Nephron (organoid): ENCODE measurements around the gene MYO18A.

ENCODE experiments used
- H3K27ac Mint-ChIP-seq, 3 experiments: 2 replicates each; pipeline ENCODE4 v1.8.0; 2020; ENCODE audit warnings: mixed read lengths in 3 of 3, mild to moderate bottlenecking in 2 of 3, moderate library complexity in 1 of 3
- H3K27me3 Mint-ChIP-seq: 2 replicates; pipeline ENCODE4 v1.8.0; 2021; ENCODE audit warnings: low read depth, mild to moderate bottlenecking, moderate library complexity, mixed read lengths
- H3K36me3 Mint-ChIP-seq: 2 replicates; pipeline ENCODE4 v1.8.0; 2020; ENCODE audit warnings: low read depth, mixed read lengths
- H3K4me1 Mint-ChIP-seq: 2 replicates; pipeline ENCODE4 v1.8.0; 2020; ENCODE audit warnings: mixed read lengths
- H3K4me3 Mint-ChIP-seq, 3 experiments: 2 replicates each; pipeline ENCODE4 v1.8.0; 2020; ENCODE audit warnings: mild to moderate bottlenecking in 3 of 3, mixed read lengths in 3 of 3, moderate library complexity in 2 of 3
- H3K9me3 Mint-ChIP-seq: 2 replicates; pipeline ENCODE4 v1.8.0; 2020; ENCODE audit warnings: mixed read lengths
- TF ChIP-seq, protein P1 (sequence below), 3 experiments: fragments of 200-600 bp; sonication (generic); IDR thresholded peaks; one replicate each; pipeline ENCODE4 v1.5.0; 2021; ENCODE audit warnings: antibody characterized with exemption in 3 of 3; ENCODE audit not compliant: unreplicated experiment in 3 of 3

Gene MYO18A

GRCh38 chr17:29086628-29087332 lies 93.4 kb downstream of the MYO18A start:
- Mint-ChIP-seq H3K4me3 (no peak overlapping the region), H3K27me3 (no peaks in the 10 kb centered on the region), H3K27ac (no peak overlapping the region)

DNA sequence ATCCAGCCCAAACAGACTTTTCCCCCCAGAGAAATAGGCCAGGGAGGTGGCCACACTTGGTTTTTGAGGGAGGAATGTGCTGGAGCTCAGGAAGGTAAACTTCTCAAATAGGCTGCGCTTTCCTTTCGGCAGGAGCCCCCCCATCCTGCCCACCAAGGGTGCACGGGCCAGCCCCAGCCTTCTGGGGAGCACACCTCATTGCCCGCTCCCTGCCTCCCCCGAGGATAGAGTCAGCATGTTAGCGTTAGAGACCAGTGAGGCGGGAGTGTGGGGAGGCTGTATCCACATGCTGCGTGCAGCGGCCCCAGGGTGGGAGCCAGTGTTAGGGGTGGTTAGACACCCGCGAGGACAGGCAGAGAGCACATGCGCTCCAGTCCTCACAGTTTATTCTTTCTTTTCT lies 95.0 kb downstream of the MYO18A start:
- Mint-ChIP-seq H3K36me3 (peaks cover 48% of the 10 kb centered on the region), H3K27ac (peak overlapping the region; percentile 33 to 66 (median 57)), H3K27me3 (peaks cover under 1% of the 10 kb centered on the region), H3K4me3 (no peak overlapping the region), H3K4me1 (peaks cover 26% of the 10 kb centered on the region), H3K9me3 (no peaks in the 10 kb centered on the region)
- TF ChIP-seq, protein P1, sequence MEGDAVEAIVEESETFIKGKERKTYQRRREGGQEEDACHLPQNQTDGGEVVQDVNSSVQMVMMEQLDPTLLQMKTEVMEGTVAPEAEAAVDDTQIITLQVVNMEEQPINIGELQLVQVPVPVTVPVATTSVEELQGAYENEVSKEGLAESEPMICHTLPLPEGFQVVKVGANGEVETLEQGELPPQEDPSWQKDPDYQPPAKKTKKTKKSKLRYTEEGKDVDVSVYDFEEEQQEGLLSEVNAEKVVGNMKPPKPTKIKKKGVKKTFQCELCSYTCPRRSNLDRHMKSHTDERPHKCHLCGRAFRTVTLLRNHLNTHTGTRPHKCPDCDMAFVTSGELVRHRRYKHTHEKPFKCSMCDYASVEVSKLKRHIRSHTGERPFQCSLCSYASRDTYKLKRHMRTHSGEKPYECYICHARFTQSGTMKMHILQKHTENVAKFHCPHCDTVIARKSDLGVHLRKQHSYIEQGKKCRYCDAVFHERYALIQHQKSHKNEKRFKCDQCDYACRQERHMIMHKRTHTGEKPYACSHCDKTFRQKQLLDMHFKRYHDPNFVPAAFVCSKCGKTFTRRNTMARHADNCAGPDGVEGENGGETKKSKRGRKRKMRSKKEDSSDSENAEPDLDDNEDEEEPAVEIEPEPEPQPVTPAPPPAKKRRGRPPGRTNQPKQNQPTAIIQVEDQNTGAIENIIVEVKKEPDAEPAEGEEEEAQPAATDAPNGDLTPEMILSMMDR (IDR thresholded peaks at IDR 0.05; ENCODE audit: unreplicated experiment in 3 of 3), result no peak

More at GRCh38 chr17:29086628-29087332, 93.4 kb downstream of the MYO18A start:
- H3K4me1 Mint-ChIP-seq, result peaks cover 34% of the 10 kb centered on the region
- TF ChIP-seq, protein P1 (IDR thresholded peaks at IDR 0.05; ENCODE audit: unreplicated experiment in 3 of 3), result no peak
- no peaks in the 10 kb centered on the region for H3K9me3 Mint-ChIP-seq
- peaks cover 40% of the 10 kb centered on the region for H3K36me3 Mint-ChIP-seq

- Mint-ChIP-seq H3K4me3 (peak overlapping the region in 1 of 3 experiments; percentile 8), H3K4me1 (peaks cover 25% of the 10 kb centered on the region), H3K27me3 (peaks cover 3% of the 10 kb centered on the region), H3K27ac (peak overlapping the region; percentile 33 to 66 (median 57)), H3K36me3 (peaks cover 47% of the 10 kb centered on the region), H3K9me3 (no peaks in the 10 kb centered on the region)
- TF ChIP-seq, protein P1 (IDR thresholded peaks at IDR 0.05; ENCODE audit: unreplicated experiment in 3 of 3), result no peak
These were observed 95.6 kb downstream of the MYO18A start for GRCh38 chr17:29084541-29085146.

DNA sequence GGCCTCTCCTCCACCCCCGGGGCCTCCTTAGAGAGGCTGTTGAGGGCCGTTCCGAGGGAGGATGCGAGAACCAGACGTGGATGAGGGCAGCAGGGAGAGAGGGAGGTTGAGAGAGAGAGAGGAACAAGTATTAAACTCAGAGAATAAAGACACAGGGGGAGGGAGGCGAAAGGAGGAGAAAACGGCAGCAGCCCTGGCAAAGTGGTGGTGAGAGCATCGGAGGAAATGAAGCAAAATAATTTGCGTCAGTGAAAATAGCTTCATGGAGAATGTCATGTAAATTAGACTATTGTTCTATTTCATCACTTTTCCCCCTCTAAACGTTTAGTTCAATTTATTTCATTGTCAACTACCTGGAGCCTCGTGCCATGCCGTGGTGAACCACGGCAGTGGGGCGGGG lies 99.2 kb downstream of the MYO18A start:
- TF ChIP-seq, protein P1 (IDR thresholded peaks at IDR 0.05; ENCODE audit: unreplicated experiment in 3 of 3), result no peak
- H3K4me3 Mint-ChIP-seq, result no peak overlapping the region
- no peaks in the 10 kb centered on the region for H3K9me3 Mint-ChIP-seq
- H3K36me3 Mint-ChIP-seq, result peaks cover 37% of the 10 kb centered on the region
- H3K27me3 Mint-ChIP-seq, result peaks cover 3% of the 10 kb centered on the region
- H3K27ac Mint-ChIP-seq, result no peak overlapping the region
- peaks cover 26% of the 10 kb centered on the region for H3K4me1 Mint-ChIP-seq

DNA sequence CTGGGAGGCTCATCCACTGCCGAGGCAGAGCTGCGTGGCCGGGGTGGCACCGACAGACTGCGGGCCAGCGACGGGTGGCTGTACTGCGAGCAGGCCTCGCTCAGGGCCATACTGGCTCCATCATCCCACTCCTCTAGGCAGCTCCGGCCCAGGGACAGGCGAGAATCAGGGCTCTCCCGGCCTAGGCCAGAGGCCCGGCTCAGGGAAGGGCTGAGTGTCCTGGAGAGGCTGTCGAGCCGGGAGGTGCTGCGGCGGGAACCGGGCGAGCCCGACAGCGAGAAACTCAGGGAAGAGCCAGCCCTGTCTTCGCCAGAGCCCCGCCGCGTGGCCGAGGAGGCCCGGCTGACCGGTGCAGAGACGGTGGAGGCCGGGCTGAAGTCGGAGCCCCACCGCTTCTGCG lies 99.9 kb downstream of the MYO18A start:
- Mint-ChIP-seq H3K27me3 (peaks cover 3% of the 10 kb centered on the region), H3K9me3 (no peaks in the 10 kb centered on the region), H3K4me3 (no peak overlapping the region), H3K36me3 (peaks cover 37% of the 10 kb centered on the region), H3K4me1 (peaks cover 26% of the 10 kb centered on the region), H3K27ac (no peak overlapping the region)
- TF ChIP-seq, protein P1 (IDR thresholded peaks at IDR 0.05; ENCODE audit: unreplicated experiment in 3 of 3), result no peak
